HepG2 (cell line): ENCODE results near the gene TRAPPC1. TPM values are rescaled to one million over a fixed set of nuclear protein-coding genes. Genes with fewer than 3 reads are reported as not detected.

Experiments
- AHR ChIP-seq: IDR thresholded peaks from 2 replicates; pipeline ENCODE4 v1.6.1; 2018; ENCODE audit warnings: missing genetic modification reagents, missing compliant biosample characterization
- ARNT ChIP-seq: fragments of 450-650 bp; IDR thresholded peaks from 2 replicates; pipeline ENCODE4 v1.6.1; 2017
- CBFB ChIP-seq: sonication (generic); formaldehyde crosslinking; IDR thresholded peaks from 2 replicates; pipeline ENCODE4 v1.4.0; 2020; ENCODE audit warnings: missing genetic modification reagents
- CENPT ChIP-seq: sonication (generic); formaldehyde crosslinking; IDR thresholded peaks from 2 replicates; pipeline ENCODE4 v1.8.0; 2022; ENCODE audit warnings: low read depth, mild to moderate bottlenecking, moderate library complexity, missing genetic modification reagents
- CREM ChIP-seq, 2 experiments: sonication (generic) in 1 of 2; formaldehyde crosslinking in 1 of 2; IDR thresholded peaks; 2 replicates each; pipeline versions ENCODE4 v1.4.0 to v1.6.1; 2016 to 2020; ENCODE audit warnings: antibody characterized with exemption in 1 of 2, mild to moderate bottlenecking in 1 of 2, missing genetic modification reagents in 1 of 2
- ELF4 ChIP-seq: sonication (generic); formaldehyde crosslinking; IDR thresholded peaks from 2 replicates; pipeline ENCODE4 v1.5.0; 2020; ENCODE audit warnings: missing genetic modification reagents, mild to moderate bottlenecking, moderate library complexity, borderline replicate concordance
- ETV6 ChIP-seq: sonication (generic); formaldehyde crosslinking; conservative IDR thresholded peaks from 2 replicates; pipeline ENCODE4 v1.4.0; 2020; ENCODE audit warnings: missing genetic modification reagents
- FOXC1 ChIP-seq: sonication (generic); formaldehyde crosslinking; IDR thresholded peaks from 2 replicates; pipeline ENCODE4 v1.8.0; 2022; ENCODE audit warnings: mild to moderate bottlenecking, missing genetic modification reagents, borderline replicate concordance
- GLI4 ChIP-seq: sonication (generic); formaldehyde crosslinking; IDR thresholded peaks from 2 replicates; pipeline ENCODE4 v1.5.1; 2020; ENCODE audit warnings: missing genetic modification reagents, mild to moderate bottlenecking, moderate library complexity, borderline replicate concordance
- HHEX ChIP-seq: IDR thresholded peaks from 2 replicates; pipeline ENCODE4 v1.6.1; 2016; ENCODE audit warnings: control low read depth
- KLF12 ChIP-seq: sonication (generic); formaldehyde crosslinking; IDR thresholded peaks from 2 replicates; pipeline ENCODE4 v1.4.0; 2020; ENCODE audit warnings: missing genetic modification reagents, borderline replicate concordance
- NFIC ChIP-seq: IDR thresholded peaks from 2 replicates; pipeline ENCODE4 v1.6.1; 2012; ENCODE audit warnings: mild to moderate bottlenecking, low read length, inconsistent platforms
- NR2C2 ChIP-seq: sonication (generic); formaldehyde crosslinking; IDR thresholded peaks from 2 replicates; pipeline ENCODE4 v1.4.0; 2020; ENCODE audit warnings: missing genetic modification reagents, mild to moderate bottlenecking, moderate library complexity, borderline replicate concordance
- PRMT3 ChIP-seq: sonication (generic); formaldehyde crosslinking; IDR thresholded peaks from 2 replicates; pipeline ENCODE4 v1.8.1; 2022; ENCODE audit warnings: low read depth, mild to moderate bottlenecking, moderate library complexity, missing genetic modification reagents, borderline replicate concordance
- RBM22 ChIP-seq: fragments of 200-400 bp; formaldehyde crosslinking; optimal IDR thresholded peaks from 2 replicates; pipeline ENCODE3; 2017; ENCODE audit warnings: mild to moderate bottlenecking, low read length, moderate library complexity
- TAF1 ChIP-seq: sonication (generic); formaldehyde crosslinking; IDR thresholded peaks from 2 replicates; pipeline ENCODE4 v1.4.0; 2020; ENCODE audit warnings: missing genetic modification reagents
- TAF15 ChIP-seq: fragments of 200-400 bp; formaldehyde crosslinking; IDR thresholded peaks from one replicate; pipeline ENCODE4 v1.6.1; 2018; ENCODE audit warnings: mild to moderate bottlenecking, low read depth, low read length; ENCODE audit not compliant: poor library complexity, severe bottlenecking
- TCF7L2 ChIP-seq: IDR thresholded peaks from 2 replicates; pipeline ENCODE4 v1.6.1; 2011; ENCODE audit warnings: mild to moderate bottlenecking, low read depth, low read length, moderate library complexity
- ZNF12 ChIP-seq: sonication (generic); formaldehyde crosslinking; IDR thresholded peaks from 2 replicates; pipeline ENCODE4 v1.5.0; 2020; ENCODE audit warnings: missing genetic modification reagents
- ZNF383 ChIP-seq: sonication (generic); formaldehyde crosslinking; IDR thresholded peaks from 2 replicates; pipeline ENCODE4 v1.4.0; 2020; ENCODE audit warnings: missing genetic modification reagents, mild to moderate bottlenecking, borderline replicate concordance
- ZNF484 ChIP-seq: sonication (generic); formaldehyde crosslinking; IDR thresholded peaks from 2 replicates; pipeline ENCODE4 v1.5.1; 2020; ENCODE audit warnings: mild to moderate bottlenecking, low read depth, missing genetic modification reagents, borderline replicate concordance
- ZNF510 ChIP-seq: sonication (generic); formaldehyde crosslinking; IDR thresholded peaks from 2 replicates; pipeline ENCODE4 v1.4.0; 2020; ENCODE audit warnings: low read depth, mild to moderate bottlenecking, missing genetic modification reagents
- ZNF572 ChIP-seq: sonication (generic); formaldehyde crosslinking; IDR thresholded peaks from 2 replicates; pipeline ENCODE4 v1.5.1; 2020; ENCODE audit warnings: mild to moderate bottlenecking, missing genetic modification reagents
- ZNF747 ChIP-seq: sonication (generic); formaldehyde crosslinking; IDR thresholded peaks from 2 replicates; pipeline ENCODE4 v1.8.1; 2023; ENCODE audit warnings: missing genetic modification reagents, mild to moderate bottlenecking, borderline replicate concordance
- ZSCAN25 ChIP-seq: sonication (generic); formaldehyde crosslinking; IDR thresholded peaks from 2 replicates; pipeline ENCODE4 v1.8.0; 2022; ENCODE audit warnings: mild to moderate bottlenecking, missing genetic modification reagents
- polyA plus RNA-seq, 8 experiments: library from polyadenylated mRNA; depleted of rRNA in 3 of 8; stranded (reverse) in 7 of 8; unstranded in 1 of 8; fragments of >200 nt; fragmentation: Illumina TruSeq in 4 of 8; extraction: Trizol in 4 of 8; gene quantifications; 2 replicates each; pipeline versions ENCODE4 v1.2.1 to v1.2.3, GENCODE V29; 2011 to 2016; ENCODE audit warnings: low read depth in 4 of 8, missing spikeins in 1 of 8, mixed read lengths in 1 of 8; ENCODE audit not compliant: insufficient read depth in 1 of 8
- total RNA-seq, 5 experiments: library from RNA; depleted of rRNA; stranded (reverse); fragments of >200 nt; fragmentation: Illumina TruSeq; extraction: Trizol; gene quantifications; 2 replicates each; pipeline ENCODE4 v1.2.3, GENCODE V29; 2016; ENCODE audit warnings: low read depth in 1 of 5
- TF ChIP-seq, protein P1 (sequence below): sonication (generic); formaldehyde crosslinking; IDR thresholded peaks from 2 replicates; pipeline ENCODE4 v1.5.0; 2020; ENCODE audit warnings: mild to moderate bottlenecking, missing genetic modification reagents, moderate library complexity
- TF ChIP-seq, protein P2 (sequence below): IDR thresholded peaks from 2 replicates; pipeline ENCODE4 v1.6.1; 2016; ENCODE audit warnings: low read depth, control low read depth
- TF ChIP-seq, protein P3 (sequence below): sonication (generic); formaldehyde crosslinking; IDR thresholded peaks from 2 replicates; pipeline ENCODE4 v1.5.0; 2020; ENCODE audit warnings: missing genetic modification reagents

The TRAPPC1 gene
- total and polyA plus RNA-seq, 2 of the 13 experiments (the other 11 are each of a cell fraction or from before 2014, with no cell fraction given) = 28.1 to 44.9 TPM

DNA sequence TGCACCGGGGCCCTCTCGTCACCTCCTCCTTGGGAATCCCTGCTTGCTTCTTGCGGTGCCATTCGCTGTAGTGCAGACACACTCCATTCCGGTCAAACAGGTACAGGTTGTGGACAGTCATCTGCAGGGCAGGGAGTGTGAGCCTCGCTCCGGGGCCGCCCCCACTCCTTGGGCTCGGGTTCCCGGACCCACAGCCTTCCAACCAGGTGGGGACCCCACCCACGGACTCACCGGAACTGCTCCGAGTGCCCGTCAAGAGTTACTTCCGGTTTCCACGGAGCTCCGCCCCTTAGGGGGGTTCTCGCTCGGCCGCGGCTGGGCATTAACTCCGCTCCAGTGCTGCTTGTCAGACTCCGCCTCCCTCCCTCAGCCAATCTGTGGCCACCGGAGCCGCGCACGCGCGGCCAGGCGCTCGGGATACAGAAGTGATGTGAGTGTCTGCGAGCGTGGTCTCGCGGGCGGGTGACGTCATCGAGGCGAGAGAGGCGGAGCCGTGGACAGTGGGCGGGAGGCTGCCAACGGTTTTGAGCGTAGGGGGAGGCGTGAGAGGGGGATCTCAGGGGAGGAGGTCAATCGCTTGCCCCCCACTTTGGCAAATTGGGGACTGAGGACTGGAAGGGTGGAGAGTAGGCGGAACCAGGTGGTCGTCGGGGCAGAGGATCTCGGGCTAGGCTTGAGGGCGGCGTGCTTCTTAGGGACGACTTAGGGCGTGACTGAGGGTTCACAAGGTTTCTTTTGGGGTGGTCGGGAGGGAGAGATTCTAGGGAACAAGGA lies at the start of gene TRAPPC1, which contains the start of gene CNTROB (continued):
- TF ChIP-seq AHR (CRISPR knock-in tag) = no peak
- peak; percentile 43 for TF ChIP-seq TAF15
- no peak for TF ChIP-seq ARNT
- TF ChIP-seq TCF7L2 = no peak
- no peak for TF ChIP-seq CBFB (CRISPR knock-in tag)
- no peak for TF ChIP-seq RBM22
- TF ChIP-seq, protein P1, sequence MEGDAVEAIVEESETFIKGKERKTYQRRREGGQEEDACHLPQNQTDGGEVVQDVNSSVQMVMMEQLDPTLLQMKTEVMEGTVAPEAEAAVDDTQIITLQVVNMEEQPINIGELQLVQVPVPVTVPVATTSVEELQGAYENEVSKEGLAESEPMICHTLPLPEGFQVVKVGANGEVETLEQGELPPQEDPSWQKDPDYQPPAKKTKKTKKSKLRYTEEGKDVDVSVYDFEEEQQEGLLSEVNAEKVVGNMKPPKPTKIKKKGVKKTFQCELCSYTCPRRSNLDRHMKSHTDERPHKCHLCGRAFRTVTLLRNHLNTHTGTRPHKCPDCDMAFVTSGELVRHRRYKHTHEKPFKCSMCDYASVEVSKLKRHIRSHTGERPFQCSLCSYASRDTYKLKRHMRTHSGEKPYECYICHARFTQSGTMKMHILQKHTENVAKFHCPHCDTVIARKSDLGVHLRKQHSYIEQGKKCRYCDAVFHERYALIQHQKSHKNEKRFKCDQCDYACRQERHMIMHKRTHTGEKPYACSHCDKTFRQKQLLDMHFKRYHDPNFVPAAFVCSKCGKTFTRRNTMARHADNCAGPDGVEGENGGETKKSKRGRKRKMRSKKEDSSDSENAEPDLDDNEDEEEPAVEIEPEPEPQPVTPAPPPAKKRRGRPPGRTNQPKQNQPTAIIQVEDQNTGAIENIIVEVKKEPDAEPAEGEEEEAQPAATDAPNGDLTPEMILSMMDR (CRISPR knock-in tag) = no peak
- TF ChIP-seq CREM (IDR thresholded peaks at IDR 0.05) = peak; percentile 91
- no peak for TF ChIP-seq CREM (CRISPR knock-in tag; IDR thresholded peaks at IDR 0.05)
- TF ChIP-seq, protein P2, sequence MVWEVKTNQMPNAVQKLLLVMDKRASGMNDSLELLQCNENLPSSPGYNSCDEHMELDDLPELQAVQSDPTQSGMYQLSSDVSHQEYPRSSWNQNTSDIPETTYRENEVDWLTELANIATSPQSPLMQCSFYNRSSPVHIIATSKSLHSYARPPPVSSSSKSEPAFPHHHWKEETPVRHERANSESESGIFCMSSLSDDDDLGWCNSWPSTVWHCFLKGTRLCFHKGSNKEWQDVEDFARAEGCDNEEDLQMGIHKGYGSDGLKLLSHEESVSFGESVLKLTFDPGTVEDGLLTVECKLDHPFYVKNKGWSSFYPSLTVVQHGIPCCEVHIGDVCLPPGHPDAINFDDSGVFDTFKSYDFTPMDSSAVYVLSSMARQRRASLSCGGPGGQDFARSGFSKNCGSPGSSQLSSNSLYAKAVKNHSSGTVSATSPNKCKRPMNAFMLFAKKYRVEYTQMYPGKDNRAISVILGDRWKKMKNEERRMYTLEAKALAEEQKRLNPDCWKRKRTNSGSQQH (CRISPR knock-in tag) = no peak
- no peak for TF ChIP-seq ZNF484 (CRISPR knock-in tag)
- TF ChIP-seq CENPT (CRISPR knock-in tag) = no peak
- no peak for TF ChIP-seq ZNF510 (CRISPR knock-in tag)
- TF ChIP-seq FOXC1 (CRISPR knock-in tag) = no peak
- TF ChIP-seq PRMT3 = no peak
- TF ChIP-seq KLF12 (CRISPR knock-in tag) = peak; percentile 70
- no peak for TF ChIP-seq NFIC
- no peak for TF ChIP-seq ZNF12 (CRISPR knock-in tag)
- peak; percentile 28; the same call in 1 of the 2 replicates for TF ChIP-seq TAF1
- TF ChIP-seq ZNF383 (CRISPR knock-in tag) = 0 out of 2 replicates have a peak, but pooled peaks have one; percentile 28
- no peak for TF ChIP-seq ZNF572 (CRISPR knock-in tag)
- no peak for TF ChIP-seq ZNF747 (CRISPR knock-in tag)
- no peak for TF ChIP-seq HHEX (CRISPR knock-in tag)
- TF ChIP-seq NR2C2 (CRISPR knock-in tag) = peak; percentile 88
- TF ChIP-seq, protein P3, sequence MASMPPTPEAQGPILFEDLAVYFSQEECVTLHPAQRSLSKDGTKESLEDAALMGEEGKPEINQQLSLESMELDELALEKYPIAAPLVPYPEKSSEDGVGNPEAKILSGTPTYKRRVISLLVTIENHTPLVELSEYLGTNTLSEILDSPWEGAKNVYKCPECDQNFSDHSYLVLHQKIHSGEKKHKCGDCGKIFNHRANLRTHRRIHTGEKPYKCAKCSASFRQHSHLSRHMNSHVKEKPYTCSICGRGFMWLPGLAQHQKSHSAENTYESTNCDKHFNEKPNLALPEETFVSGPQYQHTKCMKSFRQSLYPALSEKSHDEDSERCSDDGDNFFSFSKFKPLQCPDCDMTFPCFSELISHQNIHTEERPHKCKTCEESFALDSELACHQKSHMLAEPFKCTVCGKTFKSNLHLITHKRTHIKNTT (CRISPR knock-in tag) = no peak
- no peak for TF ChIP-seq ETV6
- TF ChIP-seq ZSCAN25 (CRISPR knock-in tag) = peak; percentile 86
- TF ChIP-seq ELF4 = no peak
- no peak for TF ChIP-seq GLI4 (CRISPR knock-in tag)
